ENCODE measurements around the gene ZNF667.

DNA sequence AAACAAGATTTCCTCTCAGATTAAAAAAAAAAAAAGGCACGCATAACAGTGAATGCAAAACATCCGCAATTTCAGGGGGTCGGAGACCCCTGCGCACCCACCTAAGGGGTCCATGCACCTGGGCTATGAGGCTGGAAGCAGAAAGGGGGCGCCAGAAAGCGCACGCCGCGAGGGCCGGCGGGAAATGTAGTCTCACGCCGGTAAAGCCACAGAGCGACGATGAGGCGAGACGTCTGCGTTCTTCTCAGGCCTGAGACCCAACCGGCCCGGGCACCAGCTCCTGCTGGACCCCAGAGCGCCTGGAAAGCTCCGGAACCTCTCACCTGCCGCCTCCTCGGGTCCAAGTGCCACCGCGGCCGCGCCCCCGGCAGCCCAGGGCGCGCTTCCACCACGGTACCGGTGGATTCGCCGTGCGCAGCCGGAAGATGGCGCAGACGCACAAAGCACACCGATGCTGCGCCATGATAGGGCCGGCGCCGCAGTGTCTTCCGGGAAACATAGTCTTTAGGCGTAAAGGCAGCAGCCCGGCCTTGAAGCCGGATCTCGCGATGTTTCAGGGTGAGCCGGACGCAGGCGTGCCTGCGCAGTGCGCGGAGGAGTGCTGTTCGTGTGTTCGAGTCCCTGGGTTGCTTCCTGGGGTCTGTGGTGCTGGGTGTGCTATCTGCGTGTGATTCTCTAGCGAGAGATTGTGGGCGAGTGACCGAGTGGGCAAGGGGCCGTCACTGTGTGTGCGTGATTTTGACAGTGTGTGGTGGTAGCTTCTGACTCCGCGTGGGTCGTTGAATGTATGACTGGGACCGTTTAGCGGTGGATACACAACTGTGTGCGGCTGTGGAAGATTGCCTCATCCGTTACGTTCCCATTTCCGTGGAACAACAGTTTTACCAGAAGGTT lies 83.8 kb downstream of the ZNF667 start, which contains the start of gene ZNF582:
- TF ChIP-seq CTCF (IDR thresholded peaks at IDR 0.05) (peak; percentile 53 to 66 (median 55)), POLR2AphosphoS5 (IDR thresholded peaks at IDR 0.05) (peak; percentile 31 to 66 (median 58))
